D721Med (cell line): ENCODE data around the gene SSTR1.

ENCODE experiments used
- DNase-seq: peaks from one replicate; pipeline ENCODE4 v3.0.0; 2011; ENCODE audit warnings: low spot score; ENCODE audit not compliant: insufficient read length
- FAIRE-seq: peaks from 2 replicates; lab custom pipeline; 2011; peaks lifted over from hg19 to GRCh38; lab: Jason Lieb, UNC
- TF ChIP-seq, protein P1 (sequence below): IDR thresholded peaks from 2 replicates; pipeline ENCODE4 v1.5.1; 2012; ENCODE audit warnings: mild to moderate bottlenecking, control low read depth; ENCODE audit not compliant: insufficient read depth; ENCODE audit errors: missing control alignments

SSTR1 gene

DNA sequence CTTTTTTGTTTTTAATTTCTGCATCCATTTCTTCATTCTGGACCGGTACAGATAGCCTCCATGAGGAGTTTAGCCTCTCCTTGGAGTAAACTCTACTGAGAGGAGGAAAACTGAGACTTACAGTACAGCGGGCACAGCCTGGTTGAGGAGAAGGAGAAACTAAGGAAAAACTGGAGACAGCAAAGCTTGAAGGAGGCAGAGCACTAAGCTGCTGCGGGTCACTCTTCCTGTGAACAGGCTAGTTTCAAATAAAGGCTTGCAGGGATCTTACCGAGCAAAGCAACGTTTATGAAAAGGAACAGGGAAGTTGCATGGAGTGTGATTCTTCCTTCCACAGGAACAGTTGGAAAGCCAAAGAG, 348 bp upstream of the SSTR1 start:
- FAIRE-seq (no peak), DNase-seq (no peak)
- TF ChIP-seq, protein P1, sequence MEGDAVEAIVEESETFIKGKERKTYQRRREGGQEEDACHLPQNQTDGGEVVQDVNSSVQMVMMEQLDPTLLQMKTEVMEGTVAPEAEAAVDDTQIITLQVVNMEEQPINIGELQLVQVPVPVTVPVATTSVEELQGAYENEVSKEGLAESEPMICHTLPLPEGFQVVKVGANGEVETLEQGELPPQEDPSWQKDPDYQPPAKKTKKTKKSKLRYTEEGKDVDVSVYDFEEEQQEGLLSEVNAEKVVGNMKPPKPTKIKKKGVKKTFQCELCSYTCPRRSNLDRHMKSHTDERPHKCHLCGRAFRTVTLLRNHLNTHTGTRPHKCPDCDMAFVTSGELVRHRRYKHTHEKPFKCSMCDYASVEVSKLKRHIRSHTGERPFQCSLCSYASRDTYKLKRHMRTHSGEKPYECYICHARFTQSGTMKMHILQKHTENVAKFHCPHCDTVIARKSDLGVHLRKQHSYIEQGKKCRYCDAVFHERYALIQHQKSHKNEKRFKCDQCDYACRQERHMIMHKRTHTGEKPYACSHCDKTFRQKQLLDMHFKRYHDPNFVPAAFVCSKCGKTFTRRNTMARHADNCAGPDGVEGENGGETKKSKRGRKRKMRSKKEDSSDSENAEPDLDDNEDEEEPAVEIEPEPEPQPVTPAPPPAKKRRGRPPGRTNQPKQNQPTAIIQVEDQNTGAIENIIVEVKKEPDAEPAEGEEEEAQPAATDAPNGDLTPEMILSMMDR: no peak

DNA sequence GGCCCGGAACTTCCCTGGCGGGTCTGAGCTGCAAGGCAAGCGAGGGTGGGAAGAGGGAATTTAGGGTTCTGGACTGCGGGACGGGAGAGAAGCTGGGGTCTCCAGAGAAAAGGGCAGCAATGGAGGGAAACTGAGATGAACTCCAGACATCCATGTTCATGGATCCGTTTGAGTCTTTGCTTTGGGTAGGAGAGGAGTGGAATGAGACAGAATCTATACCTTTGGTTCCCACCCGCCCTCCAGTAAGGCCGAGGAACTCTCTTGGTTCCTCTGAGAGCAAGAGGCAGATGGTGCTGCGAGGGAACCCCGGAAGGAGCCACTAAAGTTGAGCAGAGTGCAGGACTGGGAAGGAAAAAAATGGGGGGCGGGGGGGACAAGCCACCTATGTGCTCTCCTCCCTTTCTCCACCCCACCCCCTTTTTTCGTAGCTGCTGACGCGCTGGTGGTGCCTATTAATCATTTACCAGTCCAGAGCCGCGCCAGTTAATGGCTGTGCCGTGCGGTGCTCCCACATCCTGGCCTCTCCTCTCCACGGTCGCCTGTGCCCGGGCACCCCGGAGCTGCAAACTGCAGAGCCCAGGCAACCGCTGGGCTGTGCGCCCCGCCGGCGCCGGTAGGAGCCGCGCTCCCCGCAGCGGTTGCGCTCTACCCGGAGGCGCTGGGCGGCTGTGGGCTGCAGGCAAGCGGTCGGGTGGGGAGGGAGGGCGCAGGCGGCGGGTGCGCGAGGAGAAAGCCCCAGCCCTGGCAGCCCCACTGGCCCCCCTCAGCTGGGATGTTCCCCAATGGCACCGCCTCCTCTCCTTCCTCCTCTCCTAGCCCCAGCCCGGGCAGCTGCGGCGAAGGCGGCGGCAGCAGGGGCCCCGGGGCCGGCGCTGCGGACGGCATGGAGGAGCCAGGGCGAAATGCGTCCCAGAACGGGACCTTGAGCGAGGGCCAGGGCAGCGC, 1.2 kb downstream of the SSTR1 start:
- TF ChIP-seq, protein P1: no peak
- no peak for DNase-seq
- FAIRE-seq: no peak

DNA sequence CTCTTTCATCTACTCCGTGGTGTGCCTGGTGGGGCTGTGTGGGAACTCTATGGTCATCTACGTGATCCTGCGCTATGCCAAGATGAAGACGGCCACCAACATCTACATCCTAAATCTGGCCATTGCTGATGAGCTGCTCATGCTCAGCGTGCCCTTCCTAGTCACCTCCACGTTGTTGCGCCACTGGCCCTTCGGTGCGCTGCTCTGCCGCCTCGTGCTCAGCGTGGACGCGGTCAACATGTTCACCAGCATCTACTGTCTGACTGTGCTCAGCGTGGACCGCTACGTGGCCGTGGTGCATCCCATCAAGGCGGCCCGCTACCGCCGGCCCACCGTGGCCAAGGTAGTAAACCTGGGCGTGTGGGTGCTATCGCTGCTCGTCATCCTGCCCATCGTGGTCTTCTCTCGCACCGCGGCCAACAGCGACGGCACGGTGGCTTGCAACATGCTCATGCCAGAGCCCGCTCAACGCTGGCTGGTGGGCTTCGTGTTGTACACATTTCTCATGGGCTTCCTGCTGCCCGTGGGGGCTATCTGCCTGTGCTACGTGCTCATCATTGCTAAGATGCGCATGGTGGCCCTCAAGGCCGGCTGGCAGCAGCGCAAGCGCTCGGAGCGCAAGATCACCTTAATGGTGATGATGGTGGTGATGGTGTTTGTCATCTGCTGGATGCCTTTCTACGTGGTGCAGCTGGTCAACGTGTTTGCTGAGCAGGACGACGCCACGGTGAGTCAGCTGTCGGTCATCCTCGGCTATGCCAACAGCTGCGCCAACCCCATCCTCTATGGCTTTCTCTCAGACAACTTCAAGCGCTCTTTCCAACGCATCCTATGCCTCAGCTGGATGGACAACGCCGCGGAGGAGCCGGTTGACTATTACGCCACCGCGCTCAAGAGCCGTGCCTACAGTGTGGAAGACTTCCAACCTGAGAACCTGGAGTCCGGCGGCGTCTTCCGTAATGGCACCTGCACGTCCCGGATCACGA, 2.2 kb downstream of the SSTR1 start:
- TF ChIP-seq, protein P1: no peak
- FAIRE-seq (no peak), DNase-seq (no peak)

DNA sequence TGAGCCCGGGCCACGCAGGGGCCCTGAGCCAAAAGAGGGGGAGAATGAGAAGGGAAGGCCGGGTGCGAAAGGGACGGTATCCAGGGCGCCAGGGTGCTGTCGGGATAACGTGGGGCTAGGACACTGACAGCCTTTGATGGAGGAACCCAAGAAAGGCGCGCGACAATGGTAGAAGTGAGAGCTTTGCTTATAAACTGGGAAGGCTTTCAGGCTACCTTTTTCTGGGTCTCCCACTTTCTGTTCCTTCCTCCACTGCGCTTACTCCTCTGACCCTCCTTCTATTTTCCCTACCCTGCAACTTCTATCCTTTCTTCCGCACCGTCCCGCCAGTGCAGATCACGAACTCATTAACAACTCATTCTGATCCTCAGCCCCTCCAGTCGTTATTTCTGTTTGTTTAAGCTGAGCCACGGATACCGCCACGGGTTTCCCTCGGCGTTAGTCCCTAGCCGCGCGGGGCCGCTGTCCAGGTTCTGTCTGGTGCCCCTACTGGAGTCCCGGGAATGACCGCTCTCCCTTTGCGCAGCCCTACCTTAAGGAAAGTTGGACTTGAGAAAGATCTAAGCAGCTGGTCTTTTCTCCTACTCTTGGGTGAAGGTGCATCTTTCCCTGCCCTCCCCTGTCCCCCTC, 3.0 kb downstream of the SSTR1 start:
- DNase-seq (no peak), FAIRE-seq (no peak)
- TF ChIP-seq, protein P1: no peak

DNA sequence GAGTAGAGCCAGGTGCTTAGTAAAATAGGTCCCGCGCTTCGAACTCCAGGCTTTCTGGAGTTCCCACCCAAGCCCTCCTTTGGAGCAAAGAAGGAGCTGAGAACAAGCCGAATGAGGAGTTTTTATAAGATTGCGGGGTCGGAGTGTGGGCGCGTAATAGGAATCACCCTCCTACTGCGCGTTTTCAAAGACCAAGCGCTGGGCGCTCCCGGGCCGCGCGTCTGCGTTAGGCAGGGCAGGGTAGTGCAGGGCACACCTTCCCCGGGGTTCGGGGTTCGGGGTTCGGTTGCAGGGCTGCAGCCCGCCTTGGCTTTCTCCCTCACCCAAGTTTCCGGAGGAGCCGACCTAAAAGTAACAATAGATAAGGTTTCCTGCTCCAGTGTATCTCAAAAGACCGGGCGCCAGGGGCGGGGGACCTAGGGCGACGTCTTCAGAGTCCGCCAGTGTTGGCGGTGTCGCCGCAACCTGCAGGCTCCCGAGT, 3.6 kb downstream of the SSTR1 start:
- FAIRE-seq: no peak
- DNase-seq: no peak
- TF ChIP-seq, protein P1: no peak

DNA sequence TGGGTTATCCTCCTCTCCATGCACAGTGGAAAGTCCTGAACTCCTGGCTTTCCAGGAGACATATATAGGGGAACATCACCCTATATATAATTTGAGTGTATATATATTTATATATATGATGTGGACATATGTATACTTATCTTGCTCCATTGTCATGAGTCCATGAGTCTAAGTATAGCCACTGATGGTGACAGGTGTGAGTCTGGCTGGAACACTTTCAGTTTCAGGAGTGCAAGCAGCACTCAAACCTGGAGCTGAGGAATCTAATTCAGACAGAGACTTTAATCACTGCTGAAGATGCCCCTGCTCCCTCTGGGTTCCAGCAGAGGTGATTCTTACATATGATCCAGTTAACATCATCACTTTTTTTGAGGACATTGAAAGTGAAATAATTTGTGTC, 4.4 kb downstream of the SSTR1 start:
- no peak for FAIRE-seq

More for the DNA sequence above, 4.4 kb downstream of the SSTR1 start:
- DNase-seq: no peak
- TF ChIP-seq, protein P1: no peak
